Endometrial microvascular endothelial cells (primary cell): ENCODE results near the gene SCNN1B. TPM values are rescaled to one million over a fixed set of nuclear protein-coding genes. Genes with fewer than 3 reads are reported as not detected.

Experiments used
- in situ Hi-C: cut with HindIII; loops from 2 replicates; pipeline ENCODE4 v1.10.0; 2017; ENCODE audit warnings: low sequenced_read_pairs, low pct_unique_long_range_greater_than_20kb; ENCODE audit errors: inconsistent ontology term
- total RNA-seq: library from RNA; depleted of rRNA; stranded (reverse); fragments of >200 nt; gene quantifications from one replicate; pipeline ENCODE4 v1.2.3, GENCODE V29; 2015; ENCODE audit errors: inconsistent ontology term

Gene SCNN1B
- total RNA-seq, 1 donor from 2014 or later: not detected

DNA sequence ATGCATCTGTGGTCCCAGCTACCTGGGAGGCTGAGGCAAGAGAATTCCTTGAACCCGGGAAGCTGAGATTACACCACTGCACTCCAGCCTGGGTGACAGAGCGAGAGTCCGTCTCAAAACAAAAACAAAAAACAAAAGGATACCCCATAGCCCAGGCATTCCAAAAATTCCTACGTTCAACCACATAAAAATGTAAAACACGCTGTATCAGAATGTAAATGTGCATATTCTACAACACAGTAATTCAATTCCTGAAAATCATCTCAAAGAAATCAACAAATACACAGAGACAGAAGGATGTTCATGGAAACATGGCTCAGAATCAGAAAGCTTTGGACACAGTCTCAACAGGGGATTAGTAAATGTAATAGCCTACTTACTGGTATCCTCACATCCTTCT lies 117.9 kb downstream of the SCNN1B start:
- in situ Hi-C loops: loop anchor here (25.0 kb wide), 1 partner anchor 258 kb away; no protein-coding TSS in a partner anchor

GRCh38 chr16:23423496-23424049 lies 121.5 kb downstream of the SCNN1B start:
- in situ Hi-C loops: loop anchor here (25.0 kb wide), 1 partner anchor 261 kb away; no protein-coding TSS in a partner anchor

DNA sequence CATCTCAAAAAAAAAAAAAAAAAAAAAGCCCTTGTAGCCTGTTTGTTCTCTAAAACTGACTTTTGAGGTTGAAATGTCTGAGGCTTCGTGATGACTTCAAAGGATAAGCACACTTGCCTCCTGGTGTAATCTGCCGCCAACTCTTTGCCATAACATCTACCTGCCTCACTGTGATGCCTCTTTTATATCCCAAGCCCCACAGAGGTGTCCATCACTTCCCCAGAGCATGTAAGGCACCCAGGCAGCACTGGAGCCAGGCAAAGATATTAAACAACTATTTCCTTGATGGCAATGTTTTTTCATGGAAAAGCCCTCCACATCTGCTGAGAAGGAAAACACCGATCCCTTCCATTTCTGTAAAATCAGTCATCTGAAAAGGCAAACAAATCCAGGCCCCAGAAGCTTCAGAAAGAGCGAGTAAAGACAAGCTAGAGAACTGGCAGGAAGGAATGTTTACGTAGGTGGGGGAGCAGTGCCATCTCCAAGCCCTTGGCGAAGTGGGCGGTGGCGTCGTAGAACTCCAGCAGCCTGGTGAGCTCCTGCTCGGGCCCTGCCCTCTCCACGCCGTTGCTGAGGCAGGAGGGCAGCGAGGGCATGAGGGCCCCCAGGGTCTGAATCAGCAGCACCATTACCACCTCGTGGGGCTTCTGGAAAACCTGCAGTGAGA lies 122.3 kb downstream of the SCNN1B start:
- in situ Hi-C loops: loop anchor here (25.0 kb wide), 1 partner anchor 262 kb away; no protein-coding TSS in a partner anchor

DNA sequence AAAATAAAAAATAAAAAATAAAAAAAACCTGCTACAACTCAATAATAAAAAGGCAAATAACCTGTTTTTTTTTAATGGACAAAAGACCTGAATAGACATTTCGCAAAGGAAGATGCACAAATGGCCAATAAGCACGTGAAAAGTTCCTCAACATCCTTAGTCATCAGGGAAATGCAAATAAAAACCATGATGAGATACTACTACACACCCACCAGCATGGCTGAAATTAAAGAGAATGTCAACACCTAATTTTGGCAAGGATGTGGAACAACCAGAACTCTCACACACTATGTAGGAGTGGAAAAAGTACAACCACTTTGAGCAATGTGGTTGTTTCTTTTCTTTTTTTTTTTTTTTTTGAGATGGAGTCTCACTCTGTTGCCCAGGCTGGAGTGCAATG lies 126.2 kb downstream of the SCNN1B start:
- in situ Hi-C loops: no loop called here

Other genes with a start within 250 kb of the SCNN1B start
- 12.7 TPM for gene USP31, start 152.8 kb upstream of the SCNN1B start, total RNA-seq
- gene SCNN1G, start 119.6 kb upstream of the SCNN1B start, total RNA-seq: not detected
- gene COG7, start 150.9 kb downstream of the SCNN1B start, total RNA-seq: 22.8 TPM
- gene GGA2, start 208.2 kb downstream of the SCNN1B start, total RNA-seq: 17.7 TPM